GM19324 (cell line): Measurements from ENCODE around the gene RGS10.
"Not testable (repeated sequence)": the region's sequence is repeated elsewhere in the genome, so short reads cannot be mapped to it uniquely, and the experiment has no call there.

Source experiments
- ATAC-seq: cut with Tn5 transposase; IDR thresholded peaks from one replicate; pipeline ENCODE4 v1.9.1; 2021; ENCODE audit warnings: mild to moderate bottlenecking, moderate library complexity; ENCODE audit not compliant: unreplicated experiment, low FRiP score

The RGS10 gene, protein sequence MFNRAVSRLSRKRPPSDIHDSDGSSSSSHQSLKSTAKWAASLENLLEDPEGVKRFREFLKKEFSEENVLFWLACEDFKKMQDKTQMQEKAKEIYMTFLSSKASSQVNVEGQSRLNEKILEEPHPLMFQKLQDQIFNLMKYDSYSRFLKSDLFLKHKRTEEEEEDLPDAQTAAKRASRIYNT

DNA sequence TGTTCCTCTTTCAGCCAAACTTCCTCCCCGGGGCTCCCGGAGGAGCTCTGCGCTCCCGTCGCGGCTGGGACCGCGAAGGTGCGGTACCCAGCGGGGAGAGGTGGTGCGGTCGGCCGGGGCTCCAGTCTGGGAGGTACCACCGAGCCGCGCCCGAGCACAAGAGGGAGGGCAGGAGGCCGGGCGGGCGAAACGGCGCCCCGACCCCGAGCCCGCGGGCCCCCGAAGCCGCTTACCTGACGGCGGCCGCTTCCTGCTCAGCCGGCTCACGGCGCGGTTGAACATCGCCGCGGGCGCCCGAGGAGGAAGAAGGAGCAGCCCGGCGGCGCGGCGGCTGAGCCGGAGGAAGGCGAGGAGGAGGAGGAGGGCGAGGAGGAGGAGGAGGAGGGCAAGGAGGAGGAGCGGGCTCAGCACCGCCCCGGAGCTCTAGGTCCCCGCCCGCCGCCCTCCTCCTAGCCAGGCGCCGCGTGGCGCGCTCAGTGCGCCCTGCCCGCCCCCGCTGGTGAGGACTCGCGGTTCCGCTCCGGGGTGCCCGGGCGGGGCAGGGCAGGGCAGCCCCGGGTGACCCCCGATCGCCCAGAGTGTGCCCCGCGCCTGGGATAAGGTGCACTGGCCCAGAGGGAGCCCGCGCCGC, at the start of gene RGS10:
RGS10 (minus strand) TSS at position 363 of the 631 bp plus-strand sequence; CDS start at position 282, 81 bp downstream.
- peak; percentile 81 for ATAC-seq

DNA sequence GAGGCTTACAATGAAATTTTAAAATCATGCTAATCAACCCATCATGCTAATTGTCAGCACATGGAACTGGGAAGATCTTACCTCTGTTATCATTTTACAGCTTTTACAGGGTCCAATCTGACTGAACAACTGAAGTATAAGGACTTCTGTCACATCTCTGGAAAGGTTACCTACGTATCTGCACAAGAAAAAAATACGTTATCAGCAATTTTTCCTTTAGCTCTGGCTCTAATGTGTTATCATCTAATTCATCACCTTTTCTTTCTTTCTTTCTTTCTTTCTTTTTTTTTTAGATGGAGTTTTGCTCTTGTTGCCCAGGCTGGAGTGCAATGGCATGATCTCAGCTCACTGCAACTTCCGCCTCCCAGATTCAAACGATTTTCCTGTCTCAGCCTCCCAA, 45.6 kb upstream of the RGS10 start:
- ATAC-seq: no peak

DNA sequence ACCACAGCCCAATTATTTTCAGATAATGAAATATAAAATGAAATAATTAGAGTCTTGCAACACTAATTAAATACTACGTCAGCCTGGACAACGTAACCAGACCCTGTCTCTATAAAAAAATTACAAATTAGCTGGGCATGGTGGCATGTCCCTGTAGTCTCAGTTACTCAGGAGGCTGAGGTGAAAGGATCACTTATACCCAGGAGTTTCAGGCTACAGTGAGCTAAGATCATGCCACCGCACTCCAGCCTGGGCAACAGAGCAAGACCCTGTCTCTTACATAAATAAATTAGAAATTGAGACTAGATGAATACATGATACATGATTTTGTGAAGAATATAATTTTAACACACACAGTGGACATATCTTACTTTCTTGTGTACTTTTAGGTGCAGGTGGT, 35.8 kb upstream of the RGS10 start:
- ATAC-seq: no peak

DNA sequence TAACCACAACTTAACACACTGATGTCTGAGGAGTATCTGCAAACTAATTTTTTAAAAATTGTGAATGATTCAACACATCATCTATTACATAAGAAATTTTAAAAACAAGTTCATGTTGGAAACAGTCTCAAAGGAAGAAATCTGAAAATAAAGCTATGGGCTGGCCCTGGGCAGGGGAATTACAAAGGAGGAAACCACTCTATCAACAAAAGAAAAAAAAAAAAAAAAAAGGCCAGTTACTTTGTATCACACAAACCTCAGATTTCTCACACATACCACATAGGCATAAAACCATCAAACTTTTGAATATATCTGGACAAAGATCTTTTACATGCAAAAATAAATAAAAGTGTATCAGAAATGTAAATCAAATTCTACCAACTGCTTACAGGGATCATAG, 33.5 kb upstream of the RGS10 start:
- no peak for ATAC-seq

DNA sequence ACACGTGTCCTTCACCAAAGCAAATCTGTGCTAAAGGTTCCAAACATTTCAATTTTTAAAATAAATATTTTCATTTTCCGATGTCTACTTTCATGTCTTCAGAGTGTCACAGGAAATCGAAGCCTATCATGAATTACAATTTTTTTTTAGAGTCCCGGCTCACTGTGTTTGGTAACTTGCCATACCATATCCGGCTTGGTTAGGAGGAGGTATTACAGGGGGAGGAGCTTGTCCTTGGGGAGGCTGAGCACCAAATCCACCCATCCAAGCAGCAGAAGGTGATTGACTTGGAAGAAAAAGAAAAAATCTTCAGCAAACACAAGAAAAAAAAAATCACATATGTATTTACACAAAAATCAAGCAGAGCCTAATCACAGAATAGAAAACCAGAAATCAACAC, 33.0 kb upstream of the RGS10 start:
- ATAC-seq: no peak

DNA sequence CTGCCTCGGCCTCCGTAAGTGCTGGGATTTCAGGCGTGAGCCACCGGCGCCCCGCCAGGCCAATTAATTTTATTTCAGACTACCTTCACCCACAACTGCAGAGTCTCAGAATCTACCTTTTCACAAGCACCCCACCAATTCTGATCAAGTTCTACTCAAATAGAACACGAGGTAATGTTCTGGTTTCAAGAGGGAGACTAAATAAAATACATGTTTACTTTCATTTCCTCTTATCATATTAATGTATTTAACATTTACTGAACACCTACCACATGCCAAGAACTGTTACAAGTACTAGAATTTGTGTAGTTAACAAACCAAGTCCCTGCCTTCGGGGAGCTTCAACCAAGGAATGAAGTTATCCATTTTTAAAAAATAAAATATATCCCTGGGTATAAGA, 25.5 kb upstream of the RGS10 start:
- ATAC-seq: no peak

DNA sequence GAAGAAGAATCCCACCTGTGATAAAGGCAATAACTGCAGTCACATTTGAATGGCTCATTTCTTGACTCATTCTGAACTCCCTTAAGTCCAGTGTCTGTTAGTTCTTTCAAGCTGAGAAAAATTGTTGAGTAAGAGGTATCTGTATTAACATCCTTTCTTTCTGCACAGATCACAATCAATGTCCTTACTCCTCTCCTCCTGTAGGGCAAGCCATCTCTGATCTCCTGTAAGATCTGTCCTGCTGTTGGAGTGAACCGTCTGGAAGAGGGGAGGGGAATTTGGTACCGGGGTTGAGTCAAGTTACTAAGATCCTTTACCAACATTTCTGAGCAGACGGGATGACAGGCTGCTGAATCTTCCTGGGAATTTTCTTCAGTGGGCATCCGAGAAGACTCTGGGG, 19.6 kb upstream of the RGS10 start:
- ATAC-seq: no peak

DNA sequence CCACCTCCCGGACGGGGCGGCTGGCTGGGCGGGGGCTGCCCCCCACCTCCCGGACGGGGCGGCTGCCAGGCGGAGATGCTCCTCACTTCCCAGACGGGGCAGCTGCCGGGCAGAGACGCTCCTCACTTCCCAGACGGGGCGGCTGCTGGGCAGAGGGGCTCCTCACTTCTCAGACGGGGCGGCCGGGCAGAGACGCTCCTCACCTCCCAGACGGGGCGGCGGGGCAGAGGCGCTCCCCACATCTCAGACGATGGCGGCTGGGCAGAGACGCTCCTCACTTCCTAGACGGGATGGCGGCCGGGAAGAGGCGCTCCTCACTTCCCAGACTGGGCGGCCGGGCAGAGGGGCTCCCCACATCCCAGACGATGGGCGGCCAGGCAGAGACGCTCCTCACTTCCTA, 17.0 kb upstream of the RGS10 start:
- ATAC-seq: not testable (repeated sequence)

DNA sequence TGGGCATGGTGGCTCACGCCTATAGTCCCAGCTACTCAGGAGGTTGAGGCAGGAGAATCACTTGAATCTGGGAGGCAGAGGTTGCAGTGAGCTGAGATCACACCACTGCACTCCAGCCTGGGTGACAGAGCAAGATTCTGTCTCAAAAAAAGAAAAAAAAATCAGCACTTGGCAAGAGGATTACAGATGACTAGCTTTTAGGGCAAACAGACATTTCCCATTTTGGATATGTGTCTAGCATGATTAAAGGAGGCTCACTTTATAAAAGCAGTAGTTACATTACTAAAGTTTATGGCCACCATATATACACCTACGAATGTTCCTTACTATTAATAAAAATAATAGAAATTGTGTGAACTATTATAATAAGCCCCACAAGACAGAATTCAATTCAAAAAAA, 13.6 kb upstream of the RGS10 start:
- ATAC-seq: not testable (repeated sequence)

DNA sequence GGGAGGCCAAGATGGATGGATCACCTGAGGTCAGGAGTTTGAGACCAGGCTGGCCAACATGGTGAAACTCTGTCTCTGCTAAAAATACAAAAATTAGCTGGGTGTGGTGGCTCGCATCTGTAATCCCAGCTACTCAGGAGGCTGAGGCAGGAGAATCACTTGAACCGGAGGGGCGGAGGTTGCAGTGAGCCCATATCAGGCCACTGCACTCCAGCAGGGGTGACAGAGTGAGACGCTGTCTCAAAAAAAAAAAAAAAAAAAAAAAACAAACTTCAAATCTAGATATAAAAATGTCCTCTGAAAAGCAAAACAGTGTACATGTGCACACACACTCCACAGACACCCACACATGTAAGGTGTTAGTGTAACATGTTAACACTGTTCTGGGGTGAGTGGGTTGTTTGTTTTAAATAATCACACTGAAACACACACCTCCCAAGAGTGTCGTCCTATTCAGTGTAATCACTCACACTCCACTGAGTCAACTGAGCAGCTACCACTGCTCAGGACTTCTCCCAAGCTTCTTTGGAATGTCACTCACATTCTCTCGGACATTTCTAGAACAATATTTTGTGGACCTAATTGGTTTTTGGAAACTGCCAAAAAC, 12.8 kb upstream of the RGS10 start:
- no peak for ATAC-seq

DNA sequence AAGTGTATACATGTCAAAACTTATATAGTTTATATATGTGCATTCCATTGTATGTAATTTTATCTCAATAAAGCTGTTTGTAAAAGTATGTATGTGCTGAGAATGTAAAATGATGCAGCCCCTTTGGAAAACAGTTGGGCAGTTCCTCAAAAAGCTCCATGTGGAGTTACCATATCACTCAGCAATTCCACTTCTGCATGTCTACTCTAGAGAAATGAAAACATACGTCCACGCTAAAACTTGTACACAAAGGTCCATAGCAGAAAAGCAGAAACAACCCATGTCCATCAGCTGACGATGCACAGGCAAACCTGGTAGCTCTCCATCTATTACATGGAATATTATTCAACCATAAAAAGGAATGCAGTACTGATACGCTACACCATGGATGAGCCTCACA, 8.3 kb upstream of the RGS10 start:
- no peak for ATAC-seq

DNA sequence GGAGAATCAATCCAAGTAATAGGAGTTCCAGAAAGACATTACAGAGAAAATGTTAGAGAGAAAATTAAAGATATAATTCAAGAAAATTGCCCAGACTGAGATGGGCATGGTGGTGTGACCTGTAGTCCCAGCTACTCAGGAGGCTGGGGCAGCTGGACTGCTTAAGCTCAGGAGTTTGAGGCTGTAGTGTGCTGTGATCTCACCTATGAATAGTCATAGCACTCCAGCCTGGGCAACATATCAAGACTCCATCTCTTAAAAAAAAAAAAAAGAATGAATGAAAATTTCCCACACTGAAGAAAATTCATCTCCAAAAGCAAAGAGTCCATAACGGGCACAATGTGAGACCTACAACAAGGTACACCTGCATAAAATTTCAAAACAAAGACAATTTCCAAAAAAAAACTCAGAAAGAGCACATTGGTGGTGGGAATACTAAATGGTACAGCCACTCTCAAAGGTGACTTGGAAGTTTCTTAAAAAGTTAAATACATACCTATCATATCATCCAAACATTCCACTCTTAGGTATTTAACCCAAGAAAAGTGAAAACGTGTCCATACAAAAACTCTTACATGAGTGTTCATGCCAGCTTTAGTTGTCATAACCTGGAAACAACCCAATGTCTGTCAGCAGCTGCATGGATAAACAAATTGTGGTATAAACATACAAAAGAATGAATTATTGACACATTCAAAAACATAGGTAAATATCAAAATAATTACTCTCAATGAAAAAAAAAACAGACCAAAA, 6.9 kb upstream of the RGS10 start:
- no peak for ATAC-seq

DNA sequence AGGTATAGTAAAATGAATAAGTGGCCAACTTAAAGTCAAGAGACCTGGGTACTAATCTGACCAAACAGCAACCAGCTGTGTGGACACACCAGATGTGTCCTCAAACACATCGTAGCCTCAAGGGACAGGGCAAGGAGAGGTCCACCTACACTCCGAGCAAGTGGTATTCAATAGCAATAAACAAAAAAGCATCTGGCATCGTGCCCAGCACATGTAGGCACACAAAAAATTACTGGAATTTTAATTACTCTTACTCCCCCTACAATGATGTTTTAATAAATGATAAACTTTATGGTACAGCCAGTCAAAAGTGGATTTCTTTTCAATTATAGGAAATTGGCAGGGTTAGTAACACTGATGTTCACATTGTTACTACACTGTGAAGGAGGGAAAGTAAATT, 3.5 kb upstream of the RGS10 start:
- no peak for ATAC-seq

DNA sequence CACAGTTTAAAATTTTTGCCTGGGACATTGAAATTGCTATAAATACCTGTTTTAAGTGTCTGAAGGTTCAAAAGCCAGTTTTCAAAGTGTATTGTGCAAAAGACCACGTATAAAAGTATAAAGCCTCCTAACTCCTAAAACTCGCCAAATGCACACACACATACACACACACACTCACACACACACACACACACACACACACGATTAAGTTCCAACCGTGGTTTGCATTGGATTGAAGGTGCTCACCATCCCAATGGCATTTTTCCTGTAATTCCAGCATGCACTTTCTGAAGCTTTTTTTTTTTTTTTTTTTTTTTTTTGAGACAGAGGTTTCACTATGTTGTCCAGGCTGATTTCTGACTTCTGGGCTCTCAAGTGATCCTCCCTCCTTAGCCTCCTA, 2.8 kb upstream of the RGS10 start:
- ATAC-seq: no peak

DNA sequence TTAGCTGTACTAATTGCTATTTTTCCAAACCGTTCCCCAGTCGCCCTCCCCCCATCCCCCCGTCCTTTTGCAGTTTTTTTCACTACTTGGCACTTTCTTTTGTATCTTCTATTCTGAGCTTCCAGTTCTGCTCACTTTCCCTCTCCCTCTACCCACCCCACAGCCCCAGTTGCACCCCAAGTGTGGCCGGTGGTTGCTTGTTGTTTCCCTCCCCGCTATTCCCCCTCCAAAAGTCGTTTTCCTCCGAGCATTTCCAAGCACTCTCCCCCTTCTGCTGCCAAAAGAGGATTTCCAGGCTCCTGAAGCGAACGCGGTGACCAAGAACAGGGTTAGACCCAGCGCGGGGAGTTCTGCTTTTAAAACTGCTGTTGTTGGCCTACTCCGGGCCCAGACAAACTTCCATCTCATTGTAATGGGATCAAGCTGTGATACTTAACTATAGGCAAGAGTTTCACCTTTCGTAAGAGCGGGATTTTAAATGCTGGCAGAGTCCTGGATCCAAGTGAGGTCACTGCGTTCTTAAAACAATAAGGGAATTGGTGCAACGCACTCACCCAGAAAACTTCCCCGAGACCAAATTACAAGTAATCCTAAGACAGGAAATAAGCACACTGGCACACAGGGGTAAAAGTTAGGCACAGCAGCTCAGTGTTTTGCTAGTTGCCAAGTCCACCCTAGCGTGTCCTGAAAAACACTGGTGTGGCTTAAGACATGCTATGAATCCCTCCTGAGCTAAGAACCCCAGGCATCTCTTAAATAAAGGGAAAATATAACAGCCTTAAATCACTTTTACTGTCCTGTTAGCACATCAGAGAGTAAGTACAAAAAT, 1.5 kb upstream of the RGS10 start:
- ATAC-seq: no peak

DNA sequence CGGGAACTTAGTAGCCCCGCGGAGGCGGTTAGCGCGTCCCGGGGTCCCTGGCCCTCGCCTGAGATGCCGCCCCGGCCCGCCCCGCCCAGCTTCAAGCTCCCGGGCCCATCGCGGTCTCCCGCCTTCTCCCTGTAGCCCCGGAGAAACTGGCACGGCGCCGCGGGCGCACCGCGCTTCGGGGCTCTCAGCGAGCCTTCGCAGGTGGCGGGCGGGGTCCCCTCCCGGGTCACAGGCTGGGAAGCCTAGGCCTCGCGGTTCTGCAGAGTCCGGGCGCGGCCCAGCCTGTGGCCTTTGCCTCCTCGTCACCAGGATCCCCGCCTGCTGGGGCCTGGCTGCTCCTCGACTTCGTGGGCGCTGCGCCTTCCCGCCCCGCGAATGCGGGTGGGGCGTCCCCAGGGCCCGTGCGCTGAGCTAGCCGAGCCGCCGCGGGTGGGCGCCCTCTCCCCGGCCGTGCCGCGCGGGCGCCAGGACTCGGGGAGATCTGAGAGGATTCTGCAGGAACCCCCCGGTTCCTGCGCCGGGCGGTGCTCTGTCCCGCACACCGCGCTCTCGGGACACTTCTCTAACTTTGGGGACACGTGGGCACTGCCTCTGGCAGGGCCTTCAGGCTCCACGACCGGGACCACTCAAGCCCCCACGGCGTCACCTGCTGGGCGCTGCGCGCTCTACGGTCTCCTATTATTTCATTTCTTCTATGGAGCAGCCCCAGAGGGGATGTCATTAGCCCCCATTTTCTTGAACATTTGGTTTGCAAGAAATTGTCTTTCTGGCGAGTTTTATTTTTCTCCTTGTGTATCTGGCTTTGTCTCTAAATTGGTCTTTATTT, 682 bp upstream of the RGS10 start:
- ATAC-seq: peak; percentile 37

DNA sequence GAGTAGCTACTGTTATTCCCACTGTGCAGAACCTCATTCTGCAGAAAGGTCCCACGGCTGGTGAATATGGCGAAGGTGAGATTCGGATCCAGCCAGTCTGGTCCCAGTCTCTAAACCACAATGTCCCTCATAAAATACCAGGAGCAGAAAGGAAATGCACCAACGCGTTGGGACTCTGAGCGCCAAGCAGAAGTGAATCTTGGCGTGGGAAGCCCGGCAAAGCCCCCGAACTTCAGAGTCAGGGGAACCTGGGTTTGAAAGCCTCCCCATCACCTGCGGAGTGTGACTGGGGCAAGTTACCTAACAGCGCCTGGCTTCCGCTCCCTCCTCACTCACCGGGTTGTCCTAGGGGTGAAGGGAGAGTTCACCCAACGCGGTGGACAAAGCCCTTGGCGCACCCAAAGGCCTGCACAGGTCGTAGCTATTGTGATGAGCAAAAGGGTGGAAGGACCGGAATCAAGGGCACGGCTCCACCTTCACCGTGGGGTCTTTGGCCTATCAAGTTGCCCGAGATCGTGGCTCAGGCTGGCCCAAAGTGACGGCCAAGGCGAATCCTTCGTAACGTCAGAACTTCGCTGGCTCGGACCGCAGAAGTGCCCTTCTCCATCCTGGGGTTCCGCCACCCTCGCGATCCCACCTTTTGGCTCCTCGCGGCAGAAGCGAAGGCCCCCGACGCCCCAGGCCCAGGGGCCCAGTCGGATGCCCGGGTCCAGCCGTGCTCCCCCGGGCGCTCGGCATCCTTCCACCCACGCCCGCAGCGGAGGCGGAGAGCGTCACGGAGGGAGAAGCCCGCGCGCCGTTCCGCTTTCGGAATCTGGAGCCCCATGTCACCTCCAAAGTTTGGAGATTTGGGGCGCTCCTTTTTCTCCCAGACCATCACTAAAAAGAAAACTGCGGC, 811 bp downstream of the RGS10 start:
- ATAC-seq: peak; percentile 21

DNA sequence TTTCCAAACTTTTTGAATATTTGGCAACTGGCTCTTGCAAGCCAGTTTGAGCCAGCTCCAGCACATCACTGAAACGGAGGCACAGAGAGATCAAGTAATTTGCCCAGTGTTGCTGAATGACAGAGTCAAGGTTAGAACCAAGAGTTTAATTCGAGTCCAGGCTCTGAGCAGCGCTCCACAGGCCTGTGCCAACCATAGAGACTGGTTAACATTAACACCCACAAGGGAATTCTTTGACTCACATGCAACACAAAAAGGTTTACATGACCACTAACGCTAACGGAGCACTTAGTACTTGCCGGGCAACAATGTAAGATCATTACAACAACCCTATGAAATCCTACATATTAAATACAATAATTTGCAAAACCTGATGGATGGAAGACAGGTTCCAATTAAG, 1.5 kb downstream of the RGS10 start:
- ATAC-seq: no peak

DNA sequence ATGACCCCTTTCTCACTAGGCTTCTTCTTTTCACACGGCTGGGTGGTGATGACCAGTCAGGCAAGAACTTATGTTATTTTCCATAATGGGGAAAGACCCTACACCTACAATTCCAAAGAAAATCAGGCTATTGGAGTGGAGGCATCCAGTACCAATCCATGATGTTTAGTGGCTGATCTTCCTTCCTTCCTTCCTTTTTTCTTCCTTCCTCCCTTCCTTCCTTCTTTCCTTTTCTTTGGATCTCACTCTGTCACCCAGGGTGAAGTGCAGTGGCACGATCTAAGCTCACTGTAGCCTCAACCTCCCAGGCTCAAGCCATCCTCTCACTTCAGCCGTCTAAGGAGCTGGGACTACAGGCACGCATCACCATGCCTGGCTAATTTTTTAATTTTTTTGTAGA, 2.5 kb downstream of the RGS10 start:
- ATAC-seq: no peak
